Stimulated activated naive CD8-positive, alpha-beta T cell treated with anti-CD3 and anti-CD28 coated beads, Interleukin-15, amount 100 ng/mL, for 72 hours (primary cell): ENCODE measurements around the gene NFATC3.
A peak's percentile ranks its signal among the peaks of the same experiment; 100 is the strongest.
"Not testable (repeated sequence)": the region's sequence is repeated elsewhere in the genome, so short reads cannot be mapped to it uniquely, and the experiment has no call there.

Source experiments
- ATAC-seq: fragments of 150-1000 bp; cut with Tn5 transposase; 2 replicates; pipeline ENCODE4 v1.10.0; 2021; ENCODE audit warnings: mild to moderate bottlenecking, moderate library complexity
- DNase-seq, 2 donors: peaks; one replicate each; pipeline ENCODE4 v3.0.0; 2021 to 2022
- H3K27ac Mint-ChIP-seq, 2 donors: one replicate each; pipeline ENCODE4 v1.8.0; 2022; ENCODE audit warnings: mild to moderate bottlenecking in 2 of 2, mixed read lengths in 2 of 2, moderate library complexity in 2 of 2
- H3K27me3 Mint-ChIP-seq: one replicate; pipeline ENCODE4 v1.8.0; 2022; ENCODE audit warnings: mixed read lengths
- H3K4me1 Mint-ChIP-seq: one replicate; pipeline ENCODE4 v1.8.0; 2022; ENCODE audit warnings: mild to moderate bottlenecking, mixed read lengths
- H3K4me3 Mint-ChIP-seq, 2 donors: one replicate each; pipeline ENCODE4 v1.8.0; 2022; ENCODE audit warnings: mild to moderate bottlenecking in 2 of 2, mixed read lengths in 2 of 2, moderate library complexity in 1 of 2
- H3K9me3 Mint-ChIP-seq, 2 donors: one replicate each; pipeline ENCODE4 v1.8.0; 2022; ENCODE audit warnings: mixed read lengths in 2 of 2

The NFATC3 gene

GRCh38 chr16:68149596-68149995 lies 64.4 kb downstream of the NFATC3 start:
- DNase-seq (no peak), ATAC-seq (no peak)
- Mint-ChIP-seq H3K4me1 (peaks cover 37% of the 10 kb centered on the region), H3K27me3 (no peaks in the 10 kb centered on the region), H3K4me3 (no peak overlapping the region), H3K27ac (no peak overlapping the region), H3K9me3 (no peaks in the 10 kb centered on the region)

- ATAC-seq, result no peak
- Mint-ChIP-seq H3K9me3 (no peaks in the 10 kb centered on the region), H3K4me3 (no peak overlapping the region), H3K27me3 (no peaks in the 10 kb centered on the region), H3K4me1 (no peaks in the 10 kb centered on the region), H3K27ac (peak overlapping the region in 1 of 2 donors; percentile 88)
- DNase-seq, result no peak
Measured at GRCh38 chr16:68155425-68155824, 70.3 kb downstream of the NFATC3 start.

GRCh38 chr16:68162413-68162812 lies 77.2 kb downstream of the NFATC3 start:
- no peak for DNase-seq
- Mint-ChIP-seq H3K4me1 (no peaks in the 10 kb centered on the region), H3K27me3 (no peaks in the 10 kb centered on the region), H3K9me3 (peaks cover 0 to 5% of the 10 kb centered on the region in 2 donors), H3K27ac (no peak overlapping the region), H3K4me3 (no peak overlapping the region)
- no peak for ATAC-seq

DNA sequence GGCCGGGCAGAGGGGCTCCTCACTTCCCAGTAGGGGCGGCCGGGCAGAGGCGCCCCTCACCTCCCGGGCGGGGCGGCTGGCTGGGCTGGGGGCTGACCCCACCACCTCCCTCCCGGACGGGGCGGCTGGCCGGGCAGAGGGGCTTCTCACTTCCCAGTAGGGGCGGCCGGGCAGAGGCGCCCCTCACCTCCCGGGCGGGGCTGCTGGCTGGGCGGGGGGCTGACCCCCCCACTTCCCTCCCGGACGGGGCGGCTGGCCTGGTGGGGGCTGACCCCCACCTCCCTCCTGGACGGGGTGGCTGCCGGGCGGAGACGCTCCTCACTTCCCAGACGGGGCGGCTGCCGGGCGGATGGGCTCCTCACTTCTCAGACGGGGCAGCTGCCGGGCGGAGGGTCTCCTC lies 78.1 kb downstream of the NFATC3 start:
- H3K4me1 Mint-ChIP-seq, H3K9me3 Mint-ChIP-seq, ATAC-seq, H3K27ac Mint-ChIP-seq, DNase-seq, H3K27me3 Mint-ChIP-seq, H3K4me3 Mint-ChIP-seq: not testable (repeated sequence)

GRCh38 chr16:68166264-68166663 lies 81.1 kb downstream of the NFATC3 start:
- DNase-seq, result no peak
- no peak overlapping the region for H3K27ac Mint-ChIP-seq
- H3K27me3 Mint-ChIP-seq, result no peaks in the 10 kb centered on the region
- H3K4me1 Mint-ChIP-seq, result no peaks in the 10 kb centered on the region
- ATAC-seq, result no peak
- H3K9me3 Mint-ChIP-seq, result peaks cover 0 to 5% of the 10 kb centered on the region in 2 donors
- no peak overlapping the region for H3K4me3 Mint-ChIP-seq

DNA sequence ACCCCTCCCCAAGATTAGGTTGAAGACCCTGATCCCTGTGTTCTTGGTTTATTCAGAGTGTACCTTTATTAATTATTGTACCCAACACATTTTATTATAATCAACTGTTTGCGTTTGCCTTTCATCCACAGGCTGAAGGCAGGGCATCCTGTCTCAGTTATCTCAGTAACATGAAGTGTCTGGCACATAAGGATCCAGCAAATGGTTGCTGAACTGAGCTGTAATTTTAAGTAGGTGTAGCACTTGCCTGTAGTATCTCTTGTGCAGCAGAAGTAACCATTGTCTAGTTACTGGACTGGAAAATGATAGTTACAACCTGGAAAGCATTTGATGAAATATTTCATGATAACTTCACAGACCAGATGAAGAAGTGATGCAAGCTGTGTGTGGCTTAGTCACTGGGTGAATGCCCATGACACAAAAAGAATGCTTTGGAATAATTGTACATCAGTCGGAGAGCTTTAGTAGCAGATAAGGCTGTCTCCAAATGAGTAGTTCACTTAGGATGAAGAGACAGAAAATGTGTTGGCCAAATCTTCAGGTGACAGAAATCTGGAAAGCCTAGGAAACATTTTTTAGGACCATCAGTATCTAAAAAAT lies 94.1 kb downstream of the NFATC3 start:
- peak overlapping the region; percentile 16 to 52 for H3K27ac Mint-ChIP-seq
- H3K4me1 Mint-ChIP-seq, result peaks cover 17% of the 10 kb centered on the region
- no peaks in the 10 kb centered on the region for H3K27me3 Mint-ChIP-seq
- DNase-seq, result no peak
- no peak overlapping the region for H3K4me3 Mint-ChIP-seq
- no peak for ATAC-seq
- H3K9me3 Mint-ChIP-seq, result no peaks in the 10 kb centered on the region

GRCh38 chr16:68179855-68180254 lies 94.7 kb downstream of the NFATC3 start:
- ATAC-seq, result no peak
- no peak for DNase-seq
- H3K4me1 Mint-ChIP-seq, result peaks cover 17% of the 10 kb centered on the region
- no peak overlapping the region for H3K27ac Mint-ChIP-seq
- H3K4me3 Mint-ChIP-seq, result no peak overlapping the region
- no peaks in the 10 kb centered on the region for H3K9me3 Mint-ChIP-seq
- H3K27me3 Mint-ChIP-seq, result no peaks in the 10 kb centered on the region

DNA sequence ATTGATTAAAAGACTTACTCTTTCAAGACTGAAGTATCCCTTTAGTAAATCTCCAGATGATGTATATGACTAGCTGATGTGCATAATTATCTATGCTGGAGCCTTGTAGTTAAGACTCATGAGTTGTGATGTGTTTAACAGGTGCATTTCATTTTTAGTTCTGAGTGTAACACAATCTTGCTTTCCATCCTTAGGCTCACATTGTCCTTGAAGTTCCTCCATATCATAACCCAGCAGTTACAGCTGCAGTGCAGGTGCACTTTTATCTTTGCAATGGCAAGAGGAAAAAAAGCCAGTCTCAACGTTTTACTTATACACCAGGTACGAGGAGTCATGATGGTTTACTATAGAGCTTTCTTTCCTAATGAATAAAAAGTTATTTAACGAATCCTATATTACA lies 97.9 kb downstream of the NFATC3 start:
- H3K4me3 Mint-ChIP-seq, result no peak overlapping the region
- H3K27me3 Mint-ChIP-seq, result no peaks in the 10 kb centered on the region
- DNase-seq, result no peak
- peak overlapping the region in 1 of 2 donors; percentile 77 for H3K27ac Mint-ChIP-seq
- ATAC-seq, result no peak
- H3K4me1 Mint-ChIP-seq, result peaks cover 2% of the 10 kb centered on the region
- H3K9me3 Mint-ChIP-seq, result no peaks in the 10 kb centered on the region

GRCh38 chr16:68186877-68187276 lies 101.7 kb downstream of the NFATC3 start:
- H3K27me3 Mint-ChIP-seq, result no peaks in the 10 kb centered on the region
- ATAC-seq (no peak), DNase-seq (no peak)
- H3K4me3 Mint-ChIP-seq, result no peak overlapping the region
- no peaks in the 10 kb centered on the region for H3K9me3 Mint-ChIP-seq
- no peak overlapping the region for H3K27ac Mint-ChIP-seq
- H3K4me1 Mint-ChIP-seq, result peaks cover 6% of the 10 kb centered on the region

- H3K4me1 Mint-ChIP-seq, result peaks cover 8% of the 10 kb centered on the region
- H3K27ac Mint-ChIP-seq, result no peak overlapping the region
- DNase-seq (no peak), ATAC-seq (no peak)
- H3K27me3 Mint-ChIP-seq, result no peaks in the 10 kb centered on the region
- no peak overlapping the region for H3K4me3 Mint-ChIP-seq
- no peaks in the 10 kb centered on the region for H3K9me3 Mint-ChIP-seq
Measured at GRCh38 chr16:68187505-68187904, 102.3 kb downstream of the NFATC3 start.

DNA sequence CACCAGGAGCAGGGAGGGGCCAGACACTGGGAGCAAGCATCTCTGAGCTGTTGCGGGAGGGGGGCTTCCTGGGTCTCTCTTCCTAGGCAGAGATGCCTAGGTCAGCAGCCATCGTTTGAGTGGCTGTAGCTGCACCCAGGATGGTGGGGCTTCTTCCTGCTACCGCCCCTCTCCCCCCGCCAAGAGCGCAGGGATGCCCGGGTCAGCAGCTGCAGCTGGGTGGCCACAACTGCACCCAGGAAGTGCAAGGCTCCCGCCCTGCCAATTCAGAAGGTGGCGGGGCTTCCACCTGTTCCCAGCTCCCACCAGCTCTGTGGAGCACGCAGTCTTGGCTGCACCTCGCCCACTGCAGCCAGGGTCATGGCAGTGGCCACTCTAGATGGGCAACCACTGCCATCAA lies 103.0 kb downstream of the NFATC3 start:
- Mint-ChIP-seq H3K9me3 (no peaks in the 10 kb centered on the region), H3K27me3 (no peaks in the 10 kb centered on the region), H3K4me1 (peaks cover 11% of the 10 kb centered on the region), H3K4me3 (no peak overlapping the region), H3K27ac (no peak overlapping the region)
- no peak for DNase-seq
- no peak for ATAC-seq

GRCh38 chr16:68190081-68190480 lies 104.9 kb downstream of the NFATC3 start:
- ATAC-seq (no peak), DNase-seq (no peak)
- no peaks in the 10 kb centered on the region for H3K27me3 Mint-ChIP-seq
- no peaks in the 10 kb centered on the region for H3K9me3 Mint-ChIP-seq
- H3K27ac Mint-ChIP-seq, result no peak overlapping the region
- peaks cover 11% of the 10 kb centered on the region for H3K4me1 Mint-ChIP-seq
- no peak overlapping the region for H3K4me3 Mint-ChIP-seq

DNA sequence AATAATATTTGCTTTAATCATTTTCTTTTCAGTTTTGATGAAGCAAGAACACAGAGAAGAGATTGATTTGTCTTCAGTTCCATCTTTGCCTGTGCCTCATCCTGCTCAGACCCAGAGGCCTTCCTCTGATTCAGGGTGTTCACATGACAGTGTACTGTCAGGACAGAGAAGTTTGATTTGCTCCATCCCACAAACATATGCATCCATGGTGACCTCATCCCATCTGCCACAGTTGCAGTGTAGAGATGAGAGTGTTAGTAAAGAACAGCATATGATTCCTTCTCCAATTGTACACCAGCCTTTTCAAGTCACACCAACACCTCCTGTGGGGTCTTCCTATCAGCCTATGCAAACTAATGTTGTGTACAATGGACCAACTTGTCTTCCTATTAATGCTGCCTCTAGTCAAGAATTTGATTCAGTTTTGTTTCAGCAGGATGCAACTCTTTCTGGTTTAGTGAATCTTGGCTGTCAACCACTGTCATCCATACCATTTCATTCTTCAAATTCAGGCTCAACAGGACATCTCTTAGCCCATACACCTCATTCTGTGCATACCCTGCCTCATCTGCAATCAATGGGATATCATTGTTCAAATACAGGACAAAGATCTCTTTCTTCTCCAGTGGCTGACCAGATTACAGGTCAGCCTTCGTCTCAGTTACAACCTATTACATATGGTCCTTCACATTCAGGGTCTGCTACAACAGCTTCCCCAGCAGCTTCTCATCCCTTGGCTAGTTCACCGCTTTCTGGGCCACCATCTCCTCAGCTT lies 105.8 kb downstream of the NFATC3 start:
- ATAC-seq (no peak), DNase-seq (no peak)
- H3K27ac Mint-ChIP-seq, result peak overlapping the region in 1 of 2 donors; percentile 17
- H3K9me3 Mint-ChIP-seq, result no peaks in the 10 kb centered on the region
- no peak overlapping the region for H3K4me3 Mint-ChIP-seq
- peaks cover 11% of the 10 kb centered on the region for H3K4me1 Mint-ChIP-seq
- H3K27me3 Mint-ChIP-seq, result no peaks in the 10 kb centered on the region

GRCh38 chr16:68194251-68194650 lies 109.1 kb downstream of the NFATC3 start:
- H3K27me3 Mint-ChIP-seq, result no peaks in the 10 kb centered on the region
- peaks cover 22% of the 10 kb centered on the region for H3K4me1 Mint-ChIP-seq
- no peaks in the 10 kb centered on the region for H3K9me3 Mint-ChIP-seq
- ATAC-seq (no peak), DNase-seq (no peak)
- H3K4me3 Mint-ChIP-seq, result no peak overlapping the region
- H3K27ac Mint-ChIP-seq, result peak overlapping the region in 1 of 2 donors; percentile 83

GRCh38 chr16:68197250-68197649 lies 112.1 kb downstream of the NFATC3 start:
- no peak for DNase-seq

DNA sequence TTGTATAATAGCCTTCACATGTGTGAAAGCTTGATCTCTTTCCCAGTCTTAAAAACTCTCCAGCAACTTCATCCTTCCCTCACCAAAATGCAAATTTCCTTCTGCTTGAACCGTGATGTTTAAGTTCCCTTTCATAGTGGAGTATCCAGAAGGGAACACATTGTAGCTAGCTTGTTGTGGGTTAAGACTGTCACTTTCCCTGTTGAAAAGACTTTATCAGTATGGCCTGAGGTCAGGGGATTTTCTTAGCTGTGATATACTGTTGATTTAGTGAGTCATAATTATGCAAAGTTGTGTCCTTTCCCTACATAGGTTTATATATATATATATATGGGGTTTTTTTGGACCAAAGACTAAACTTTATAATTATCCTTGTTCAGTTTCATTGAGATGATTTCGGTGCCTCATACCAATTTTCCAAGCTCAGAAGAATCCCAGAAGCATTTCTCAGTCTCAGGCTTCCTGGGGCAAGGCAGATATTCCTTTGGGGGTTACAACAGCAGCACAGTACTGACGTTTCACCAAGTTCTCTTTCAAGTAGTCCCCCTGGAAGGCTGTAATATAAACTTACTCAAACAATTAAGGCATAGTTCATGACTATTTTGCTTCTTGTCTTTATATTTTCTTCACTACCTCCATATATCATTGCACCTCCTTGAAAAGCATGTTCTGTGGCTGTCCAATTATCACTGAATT lies 115.1 kb downstream of the NFATC3 start:
- no peak for DNase-seq
- Mint-ChIP-seq H3K4me1 (peaks cover 25% of the 10 kb centered on the region), H3K27me3 (no peaks in the 10 kb centered on the region)

More at GRCh38 chr16:68197250-68197649, 112.1 kb downstream of the NFATC3 start:
- peaks cover 30% of the 10 kb centered on the region for H3K4me1 Mint-ChIP-seq
- no peak overlapping the region for H3K4me3 Mint-ChIP-seq
- H3K27me3 Mint-ChIP-seq, result no peaks in the 10 kb centered on the region
- H3K27ac Mint-ChIP-seq, result no peak overlapping the region
- H3K9me3 Mint-ChIP-seq, result no peaks in the 10 kb centered on the region
- no peak for ATAC-seq

More for the DNA sequence above, 115.1 kb downstream of the NFATC3 start:
- ATAC-seq, result peak; percentile 92
- Mint-ChIP-seq H3K9me3 (no peaks in the 10 kb centered on the region), H3K4me3 (no peak overlapping the region), H3K27ac (peak overlapping the region in 1 of 2 donors; percentile 42)
